ENCODE data around the gene AFF3. TPM values are rescaled to one million over a fixed set of nuclear protein-coding genes. Genes with fewer than 3 reads are reported as not detected.
A peak's percentile ranks its signal among the peaks of the same experiment; 100 is the strongest.

Gene AFF3
- total and polyA plus RNA-seq, 5 donors, result 4.0 to 22.0 (median 17.8) TPM

DNA sequence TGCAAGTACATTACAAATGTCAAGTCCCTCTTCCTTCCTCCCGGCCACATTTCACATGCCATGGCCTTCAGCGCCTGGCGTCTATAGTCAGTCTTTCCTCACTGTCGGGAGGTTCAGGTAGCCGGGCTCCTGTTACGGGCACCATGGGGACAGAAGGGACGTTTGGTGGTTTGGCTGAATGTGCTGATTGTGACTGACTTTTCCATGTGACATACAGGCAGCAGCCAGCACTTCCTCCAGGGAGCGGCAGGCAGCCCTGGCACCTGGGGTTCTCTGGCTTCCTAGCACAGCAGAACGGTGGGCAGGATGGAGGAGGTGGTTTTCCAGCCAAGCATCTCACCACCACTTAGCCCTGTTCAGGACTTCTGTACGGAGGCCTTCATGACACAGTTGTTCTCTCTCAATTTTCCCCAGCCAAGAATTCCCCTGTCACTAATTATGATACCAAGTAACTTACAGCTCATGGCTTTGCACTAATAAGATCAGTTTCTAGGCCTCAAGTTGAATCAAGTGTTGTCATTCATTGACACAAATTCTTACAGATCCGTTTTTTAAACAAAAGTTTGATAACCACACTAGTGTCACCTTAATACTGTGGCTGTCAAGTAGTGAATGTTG, 568.6 kb downstream of the AFF3 start:
- WGBS, result 68% methylated on average over 11 of the region's 11 CpGs
- H3K4me3 ChIP-seq (ENCODE audit: low read length), result no peak overlapping the region
- ATAC-seq, result peak; percentile 29 to 37
- H3K27me3 ChIP-seq (ENCODE audit: control insufficient read depth, insufficient read depth), result no peaks in the 10 kb centered on the region
- H3K27ac ChIP-seq (ENCODE audit: low read length), result no peak overlapping the region
- DNase-seq, result no peak
- no peaks in the 10 kb centered on the region for H3K9me3 ChIP-seq (ENCODE audit: control insufficient read depth, low read length)
- intact Hi-C loops (cut with DNase I), result loop anchor here in 1 of 4 donors (10.0 kb wide), 1 partner anchor 241 kb away; no protein-coding TSS in a partner anchor
- no peaks in the 10 kb centered on the region for H3K4me1 ChIP-seq (ENCODE audit: control insufficient read depth, insufficient read depth, low read length)

DNA sequence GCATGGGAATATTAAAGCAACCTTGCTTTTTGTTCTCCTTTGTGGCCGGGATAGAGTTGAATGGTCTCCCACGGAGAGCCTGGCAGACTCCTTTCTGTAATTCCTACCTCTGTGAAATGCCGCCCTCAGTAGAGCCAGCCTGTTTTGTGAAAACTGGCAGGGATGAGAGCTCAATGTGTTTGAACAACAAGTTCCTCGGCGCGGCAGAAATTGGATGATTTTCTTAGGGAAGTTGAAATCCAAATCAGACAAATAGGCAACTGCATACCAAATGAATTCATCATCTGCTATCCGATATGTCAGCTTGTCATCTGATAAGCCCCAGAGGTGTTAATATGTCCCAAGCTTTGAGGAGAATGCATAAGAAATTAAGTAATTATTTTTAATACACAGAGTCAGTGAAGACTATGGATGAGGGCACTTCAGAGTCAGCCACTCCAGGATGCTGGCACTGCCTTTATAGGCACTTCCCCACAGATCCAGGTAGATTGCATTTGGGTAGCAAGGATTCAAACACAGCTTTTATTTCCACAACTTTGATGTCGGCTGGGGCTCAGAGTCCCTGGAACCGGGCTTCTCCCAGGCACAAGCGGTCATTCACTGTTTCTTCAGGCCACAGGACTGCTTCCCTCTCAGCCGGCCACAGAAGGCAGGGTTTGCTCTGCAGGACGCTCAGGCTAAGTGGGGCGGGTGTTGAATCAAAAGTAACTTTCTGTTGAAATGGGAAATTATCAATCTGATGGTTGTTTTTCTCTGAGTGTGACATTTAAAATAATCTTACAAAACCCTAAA, 569.8 kb downstream of the AFF3 start:
- intact Hi-C loops (cut with DNase I), result loop anchor here in 1 of 4 donors (10.0 kb wide), 1 partner anchor 242 kb away; no protein-coding TSS in a partner anchor
- WGBS, result 58% methylated on average over 13 of the region's 13 CpGs
- H3K4me1 ChIP-seq (ENCODE audit: control insufficient read depth, insufficient read depth, low read length), result no peaks in the 10 kb centered on the region
- H3K4me3 ChIP-seq (ENCODE audit: low read length), result no peak overlapping the region
- peak; percentile 47 to 77 for ATAC-seq
- H3K27ac ChIP-seq (ENCODE audit: low read length), result no peak overlapping the region
- H3K27me3 ChIP-seq (ENCODE audit: control insufficient read depth, insufficient read depth), result no peaks in the 10 kb centered on the region
- peak in 1 of 3 donors; percentile 51 for DNase-seq
- H3K9me3 ChIP-seq (ENCODE audit: control insufficient read depth, low read length), result no peaks in the 10 kb centered on the region

DNA sequence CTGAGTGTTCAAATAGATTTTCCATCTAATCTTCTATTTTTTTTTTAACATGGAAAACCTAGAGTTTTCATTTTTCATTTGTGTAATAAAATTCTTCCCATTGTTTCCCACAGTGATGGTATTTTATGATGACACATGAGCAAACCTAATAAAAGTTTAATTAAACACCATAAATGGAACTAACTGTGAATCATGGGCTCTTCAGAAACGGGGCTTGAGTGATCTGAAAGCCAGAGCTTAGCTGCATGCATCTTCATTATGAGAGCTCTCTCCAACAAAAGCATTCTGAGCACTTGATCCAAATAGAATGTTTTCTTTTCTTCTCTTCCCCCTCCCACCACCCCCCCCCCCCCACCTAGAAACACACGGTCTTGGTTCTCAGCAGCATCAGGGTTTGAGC, 570.4 kb downstream of the AFF3 start:
- no peak overlapping the region for H3K27ac ChIP-seq (ENCODE audit: low read length)
- intact Hi-C loops (cut with DNase I), result loop anchor here in 1 of 4 donors (10.0 kb wide), 1 partner anchor 243 kb away; no protein-coding TSS in a partner anchor
- H3K9me3 ChIP-seq (ENCODE audit: control insufficient read depth, low read length), result no peaks in the 10 kb centered on the region
- H3K4me1 ChIP-seq (ENCODE audit: control insufficient read depth, insufficient read depth, low read length), result no peaks in the 10 kb centered on the region
- ATAC-seq (no peak), DNase-seq (no peak)
- H3K27me3 ChIP-seq (ENCODE audit: control insufficient read depth, insufficient read depth), result no peaks in the 10 kb centered on the region
- H3K4me3 ChIP-seq (ENCODE audit: low read length), result no peak overlapping the region
- 25% methylated on average over 2 of the region's 2 CpGs for WGBS

DNA sequence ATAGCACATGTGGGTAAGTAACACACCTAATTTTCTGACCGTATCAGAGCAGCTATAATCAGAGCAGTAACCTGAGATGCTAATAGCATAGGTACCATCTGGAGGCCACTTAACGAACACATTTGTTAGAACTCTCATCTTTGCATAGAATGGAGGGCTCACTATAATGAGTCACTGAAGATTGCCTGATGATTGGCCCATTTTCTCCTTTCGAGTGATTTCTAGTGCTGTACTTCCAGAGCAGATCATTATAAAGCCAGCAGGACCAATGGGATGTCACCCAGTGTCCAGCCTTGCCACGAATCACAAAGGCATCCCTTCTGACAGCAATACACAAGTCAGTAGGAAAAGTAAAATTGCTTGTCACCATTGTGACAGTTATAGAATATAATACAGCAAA, 570.9 kb downstream of the AFF3 start:
- Histone ChIP-seq H3K9me3 (ENCODE audit: control insufficient read depth, low read length) (no peaks in the 10 kb centered on the region), H3K27ac (ENCODE audit: low read length) (no peak overlapping the region), H3K4me3 (ENCODE audit: low read length) (no peak overlapping the region), H3K4me1 (ENCODE audit: control insufficient read depth, insufficient read depth, low read length) (no peaks in the 10 kb centered on the region), H3K27me3 (ENCODE audit: control insufficient read depth, insufficient read depth) (no peaks in the 10 kb centered on the region)
- intact Hi-C loops (cut with DNase I), result loop anchor here in 1 of 4 donors (10.0 kb wide), 1 partner anchor 243 kb away; no protein-coding TSS in a partner anchor
- ATAC-seq, result no peak
- 82% methylated on average over 4 of the region's 4 CpGs for WGBS
- DNase-seq, result no peak

DNA sequence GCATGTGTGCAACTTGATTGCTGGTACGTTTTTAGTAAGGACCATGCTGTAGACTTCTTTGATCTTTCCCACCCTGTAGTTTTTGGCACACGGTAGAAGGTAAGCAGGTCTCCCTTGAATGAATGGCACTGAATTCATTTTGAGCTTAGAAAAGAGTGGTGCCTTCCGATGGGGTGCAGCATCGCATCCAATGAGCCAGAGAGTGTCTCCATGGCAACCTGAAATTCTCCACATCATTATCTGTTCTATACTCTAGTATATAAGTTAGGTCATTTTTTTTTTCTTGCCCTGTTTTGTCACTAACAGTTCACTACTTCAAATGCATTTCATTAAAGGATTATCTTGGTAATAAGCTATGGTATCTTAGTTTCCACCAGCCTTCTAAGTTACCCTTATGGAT, 571.4 kb downstream of the AFF3 start:
- DNase-seq (no peak), ATAC-seq (no peak)
- intact Hi-C loops (cut with DNase I), result loop anchor here in 1 of 4 donors (10.0 kb wide), 1 partner anchor 244 kb away; no protein-coding TSS in a partner anchor
- Histone ChIP-seq H3K4me1 (ENCODE audit: control insufficient read depth, insufficient read depth, low read length) (no peaks in the 10 kb centered on the region), H3K9me3 (ENCODE audit: control insufficient read depth, low read length) (no peaks in the 10 kb centered on the region), H3K4me3 (ENCODE audit: low read length) (no peak overlapping the region), H3K27ac (ENCODE audit: low read length) (no peak overlapping the region), H3K27me3 (ENCODE audit: control insufficient read depth, insufficient read depth) (no peaks in the 10 kb centered on the region)
- WGBS, result 79% methylated on average over 4 of the region's 4 CpGs

DNA sequence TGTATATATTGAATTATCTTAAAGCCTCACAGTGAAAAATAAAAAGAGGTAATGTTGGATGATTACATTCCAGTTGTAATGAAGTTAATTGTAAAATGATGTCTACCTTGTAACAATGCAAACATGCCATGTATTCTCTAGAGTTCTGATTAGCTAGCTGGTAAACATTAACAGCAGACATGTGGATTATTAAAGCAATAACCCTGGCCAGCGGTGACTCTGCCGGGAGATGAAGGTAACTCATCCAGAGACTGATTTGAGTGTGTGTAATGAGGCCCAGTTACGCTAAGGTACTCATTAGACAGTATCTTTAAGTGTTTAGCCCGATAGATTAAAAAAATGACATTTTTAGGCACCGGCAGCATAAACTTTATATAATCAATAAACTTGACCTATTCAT, 573.0 kb downstream of the AFF3 start:
- Histone ChIP-seq H3K4me3 (ENCODE audit: low read length) (no peak overlapping the region), H3K27me3 (ENCODE audit: control insufficient read depth, insufficient read depth) (no peaks in the 10 kb centered on the region), H3K4me1 (ENCODE audit: control insufficient read depth, insufficient read depth, low read length) (no peaks in the 10 kb centered on the region), H3K9me3 (ENCODE audit: control insufficient read depth, low read length) (no peaks in the 10 kb centered on the region), H3K27ac (ENCODE audit: low read length) (no peak overlapping the region)
- ATAC-seq (no peak), DNase-seq (no peak)
- 94% methylated on average over 5 of the region's 5 CpGs for WGBS
- intact Hi-C loops (cut with DNase I), result loop anchor here in 1 of 4 donors (5.0 to 10.0 kb wide), 2 partner anchors 245 to 673 kb away; no protein-coding TSS in a partner anchor

DNA sequence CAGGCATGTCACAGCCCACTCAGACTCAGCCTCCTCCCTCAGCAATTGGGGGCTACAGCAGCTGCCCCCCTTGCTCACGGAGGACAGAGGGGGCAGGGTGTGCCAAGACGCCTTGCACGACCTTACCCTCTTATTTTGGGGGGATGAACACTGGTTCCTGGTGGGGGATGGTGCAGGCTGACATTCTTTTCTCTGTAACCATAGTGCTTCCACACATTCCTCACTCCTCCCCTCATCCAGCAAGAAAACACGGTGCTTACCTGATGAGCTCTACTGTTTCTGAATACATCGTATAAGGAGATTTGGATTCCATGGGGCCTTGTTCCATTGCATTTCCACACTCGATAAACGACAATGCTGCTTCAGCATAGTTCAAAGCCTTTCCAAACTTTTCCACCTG, 577.2 kb downstream of the AFF3 start:
- intact Hi-C loops (cut with DNase I), result loop anchor here in 1 of 4 donors (5.0 to 10.0 kb wide), 2 partner anchors 250 to 677 kb away; no protein-coding TSS in a partner anchor
- Histone ChIP-seq H3K27me3 (ENCODE audit: control insufficient read depth, insufficient read depth) (no peaks in the 10 kb centered on the region), H3K27ac (ENCODE audit: low read length) (no peak overlapping the region), H3K4me3 (ENCODE audit: low read length) (no peak overlapping the region), H3K4me1 (ENCODE audit: control insufficient read depth, insufficient read depth, low read length) (no peaks in the 10 kb centered on the region), H3K9me3 (ENCODE audit: control insufficient read depth, low read length) (no peaks in the 10 kb centered on the region)
- DNase-seq (no peak), ATAC-seq (no peak)
- WGBS, result 79% methylated on average over 7 of the region's 7 CpGs

DNA sequence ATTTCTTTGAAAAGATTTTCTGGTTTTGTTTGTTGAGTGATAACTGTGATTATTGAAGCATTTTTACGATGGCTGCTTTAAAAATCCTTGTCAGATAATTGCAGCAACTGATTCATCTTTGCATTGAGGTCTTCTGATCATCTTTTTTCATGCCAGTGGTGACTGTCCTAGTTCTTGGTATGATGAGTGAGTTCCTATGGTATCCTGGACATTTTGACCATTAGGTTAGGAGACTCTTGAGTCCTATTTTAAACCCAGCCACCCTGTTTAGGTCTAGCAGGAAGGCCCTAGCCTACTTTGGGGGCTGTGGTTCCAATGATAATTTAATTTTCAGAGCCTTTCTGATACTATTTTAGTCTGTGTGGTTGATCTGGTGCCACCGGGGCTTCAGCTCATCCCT, 579.9 kb downstream of the AFF3 start:
- intact Hi-C loops (cut with DNase I), result loop anchor here in 1 of 4 donors (10.0 kb wide), 1 partner anchor 252 kb away; no protein-coding TSS in a partner anchor
- no peaks in the 10 kb centered on the region for H3K27me3 ChIP-seq (ENCODE audit: control insufficient read depth, insufficient read depth)

DNA sequence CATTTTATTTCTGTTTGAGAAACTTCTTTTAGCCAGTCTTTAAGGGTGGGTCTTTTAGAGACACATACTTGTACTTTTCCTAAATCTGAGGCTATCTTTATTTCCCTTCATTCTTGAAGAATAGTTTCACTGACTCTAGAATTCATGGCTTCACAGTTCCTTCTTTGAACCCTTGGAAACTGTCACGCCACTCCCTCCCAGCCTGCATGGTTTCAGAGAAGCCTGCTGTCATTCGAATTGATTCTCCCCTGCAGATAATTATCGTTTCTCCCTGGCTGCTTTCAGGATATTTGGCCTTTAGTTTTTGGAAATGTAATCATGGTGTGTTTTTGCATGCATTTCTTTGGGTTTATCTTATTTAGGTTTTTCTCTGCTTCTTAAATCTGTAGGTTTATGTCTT, 580.6 kb downstream of the AFF3 start:
- H3K4me1 ChIP-seq (ENCODE audit: control insufficient read depth, insufficient read depth, low read length), result no peaks in the 10 kb centered on the region
- ATAC-seq, result no peak
- 61% methylated on average over 3 of the region's 3 CpGs for WGBS
- no peaks in the 10 kb centered on the region for H3K9me3 ChIP-seq (ENCODE audit: control insufficient read depth, low read length)
- no peak overlapping the region for H3K27ac ChIP-seq (ENCODE audit: low read length)
- intact Hi-C loops (cut with DNase I), result loop anchor here in 1 of 4 donors (10.0 kb wide), 1 partner anchor 253 kb away; no protein-coding TSS in a partner anchor
- no peak for DNase-seq
- H3K27me3 ChIP-seq (ENCODE audit: control insufficient read depth, insufficient read depth), result no peaks in the 10 kb centered on the region
- no peak overlapping the region for H3K4me3 ChIP-seq (ENCODE audit: low read length)

More for the DNA sequence above, 579.9 kb downstream of the AFF3 start:
- DNase-seq, result no peak
- Histone ChIP-seq H3K4me3 (ENCODE audit: low read length) (no peak overlapping the region), H3K27ac (ENCODE audit: low read length) (no peak overlapping the region), H3K4me1 (ENCODE audit: control insufficient read depth, insufficient read depth, low read length) (no peaks in the 10 kb centered on the region), H3K9me3 (ENCODE audit: control insufficient read depth, low read length) (no peaks in the 10 kb centered on the region)
- ATAC-seq, result no peak
- WGBS, result 81% methylated on average over 2 of the region's 2 CpGs

DNA sequence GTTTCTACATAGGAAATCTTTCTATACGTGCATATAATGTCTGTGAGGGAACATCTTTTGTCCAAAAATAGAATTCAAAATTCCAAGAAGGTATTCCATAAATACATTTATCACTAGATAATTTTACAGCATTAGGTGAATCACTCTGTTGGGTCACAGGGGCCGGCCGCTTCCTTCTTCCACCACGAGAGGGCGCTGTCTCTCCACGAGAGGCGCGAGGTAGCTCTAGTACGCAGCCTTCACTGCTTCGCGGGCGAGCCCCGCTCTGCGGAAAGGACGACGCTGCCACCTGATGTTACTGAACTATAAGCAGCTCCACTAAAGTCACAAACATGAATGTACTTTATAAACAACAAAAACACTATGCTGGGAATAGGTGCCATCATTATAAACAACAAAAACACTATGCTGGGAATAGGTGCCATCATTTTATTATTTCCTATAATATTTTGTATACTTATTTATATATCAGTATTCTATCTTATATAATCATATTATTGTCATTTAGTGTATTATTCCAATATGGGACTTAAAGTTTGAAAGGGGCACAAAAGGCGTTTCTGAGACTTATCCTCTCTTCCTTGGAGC, 583.2 kb downstream of the AFF3 start:
- 3% methylated on average over 17 of the region's 17 CpGs for WGBS
- DNase-seq (peak; percentile 83 to 95 (median 94)), ATAC-seq (peak; percentile 94 to 95)
- Histone ChIP-seq H3K27me3 (ENCODE audit: control insufficient read depth, insufficient read depth) (no peaks in the 10 kb centered on the region), H3K4me1 (ENCODE audit: control insufficient read depth, insufficient read depth, low read length) (no peaks in the 10 kb centered on the region), H3K4me3 (ENCODE audit: low read length) (no peak overlapping the region), H3K27ac (ENCODE audit: low read length) (no peak overlapping the region), H3K9me3 (ENCODE audit: control insufficient read depth, low read length) (no peaks in the 10 kb centered on the region)
- intact Hi-C loops (cut with DNase I), result loop anchor here (5.0 kb wide), 3 partner anchors 683 to 698 kb away; no protein-coding TSS in a partner anchor

Data from right cardiac atrium (tissue), 5 donors.